CD4-positive, alpha-beta T cell (primary cell): ENCODE measurements around the gene MYOM3. TPM values are rescaled to one million over a fixed set of nuclear protein-coding genes. Genes with fewer than 3 reads are reported as not detected.

Experiments used
- ATAC-seq: fragments of 200-7000 bp; cut with Tn5 transposase; one replicate; pipeline ENCODE4 v1.10.0; 2022; ENCODE audit warnings: mild to moderate bottlenecking; ENCODE audit not compliant: poor library complexity
- CTCF ChIA-PET: fragments of 350-600 bp; sonication (Branson Sonifier 250); formaldehyde crosslinking; loops from one replicate; lab custom pipeline; 2021; ENCODE audit warnings: antibody characterized with exemption, inconsistent platforms; lab: Charles Lee
- POLR2A ChIA-PET: fragments of 350-600 bp; sonication (Branson Sonifier 250); formaldehyde crosslinking; loops from one replicate; lab custom pipeline; 2021; ENCODE audit warnings: antibody characterized with exemption, inconsistent platforms; lab: Charles Lee
- DNase-seq, 14 experiments: peaks; one replicate each; pipeline ENCODE4 v3.0.0-alpha.2; 2013 to 2020; ENCODE audit warnings: mixed read lengths in 2 of 14
- H3K27ac ChIP-seq, 2 donors: one replicate each; pipeline versions ENCODE4 v1.5.1 to v1.7.0; 2013; ENCODE audit warnings: low read length in 2 of 2, low read depth in 1 of 2, mild to moderate bottlenecking in 1 of 2
- H3K27me3 ChIP-seq, 2 experiments: 1 replicate in 1 of 2; 2 replicates in 1 of 2; pipeline versions ENCODE4 v1.6.1 to v1.7.0; 2013; ENCODE audit warnings: low read length in 2 of 2, control low read depth in 1 of 2, mild to moderate bottlenecking in 1 of 2, moderate library complexity in 1 of 2; ENCODE audit not compliant: insufficient read depth in 2 of 2, control insufficient read depth in 1 of 2
- H3K36me3 ChIP-seq: one replicate; pipeline ENCODE4 v1.6.1; 2013; ENCODE audit warnings: low read length, control low read depth; ENCODE audit not compliant: insufficient read depth
- H3K4me1 ChIP-seq: one replicate; pipeline ENCODE4 v1.6.1; 2013; ENCODE audit warnings: low read length, control low read depth; ENCODE audit not compliant: insufficient read depth
- H3K4me3 ChIP-seq: one replicate; pipeline ENCODE4 v1.5.1; 2013; ENCODE audit warnings: mild to moderate bottlenecking, low read length, moderate library complexity
- H3K9me3 ChIP-seq, 2 experiments: 1 replicate in 1 of 2; 2 replicates in 1 of 2; pipeline versions ENCODE4 v1.6.1 to v1.7.0; 2013; ENCODE audit warnings: low read length in 2 of 2, mild to moderate bottlenecking in 2 of 2, control low read depth in 1 of 2, moderate library complexity in 1 of 2; ENCODE audit not compliant: control insufficient read depth in 1 of 2, insufficient read depth in 1 of 2
- H3K27ac Mint-ChIP-seq: one replicate; pipeline ENCODE4 v1.8.0; 2020; ENCODE audit warnings: mixed read lengths
- H3K27me3 Mint-ChIP-seq: one replicate; pipeline ENCODE4 v1.8.0; 2021; ENCODE audit warnings: mixed read lengths
- H3K36me3 Mint-ChIP-seq: one replicate; pipeline ENCODE4 v1.8.0; 2021; ENCODE audit warnings: low read depth, mixed read lengths
- H3K4me1 Mint-ChIP-seq: one replicate; pipeline ENCODE4 v1.8.0; 2021; ENCODE audit warnings: low read depth, mixed read lengths
- H3K4me3 Mint-ChIP-seq: one replicate; pipeline ENCODE4 v1.8.0; 2020; ENCODE audit warnings: mild to moderate bottlenecking, mixed read lengths
- H3K9me3 Mint-ChIP-seq: one replicate; pipeline ENCODE4 v1.8.0; 2020; ENCODE audit warnings: mixed read lengths
- CTCF ChIP-seq: fragments of 200-600 bp; IDR thresholded peaks from one replicate; pipeline ENCODE4 v1.8.0; 2022; ENCODE audit warnings: antibody characterized with exemption, mild to moderate bottlenecking
- intact Hi-C, 2 experiments: fragments of 100-400 bp; cut with DNase I in 1 of 2; cut with micrococcal nuclease in 1 of 2; formaldehyde crosslinking; loops; one replicate each; pipeline versions ENCODE4 v1.15.1 to v1.9.0; 2023 to 2025; cut with DNase I, micrococcal nuclease
- total RNA-seq, 174 experiments: library from RNA in 2 of 174; stranded (reverse) in 2 of 174; gene quantifications; one replicate each; pipeline ENCODE4 v1.2.3 and lab custom pipeline; 2021 to 2026

MYOM3 gene
- total RNA-seq, 2 experiments from 2014 or later, result not detected

GRCh38 chr1:24119859-24120756 is 8.2 kb upstream of the MYOM3 start:
- H3K4me1 ChIP-seq, result no peaks in the 10 kb centered on the region
- DNase-seq, result no peak
- peaks cover 5 to 15% of the 10 kb centered on the region in 2 experiments for H3K27me3 ChIP-seq
- intact Hi-C loops, result no loop called here
- H3K36me3 ChIP-seq, result no peaks in the 10 kb centered on the region
- Mint-ChIP-seq H3K4me3 (no peak overlapping the region), H3K9me3 (no peaks in the 10 kb centered on the region), H3K4me1 (no peaks in the 10 kb centered on the region), H3K27me3 (peaks cover 29% of the 10 kb centered on the region), H3K36me3 (no peaks in the 10 kb centered on the region), H3K27ac (no peak overlapping the region)
- no peak for TF ChIP-seq CTCF
- H3K9me3 ChIP-seq, result no peaks in the 10 kb centered on the region
- H3K4me3 ChIP-seq, result no peak overlapping the region
- ATAC-seq, result no peak
- ChIA-PET CTCF (no interaction called here), POLR2A (interaction anchor here (0.6 kb wide), 1 partner anchor 248 kb away, joined by 3 read pairs; no protein-coding TSS in a partner anchor)
- H3K27ac ChIP-seq, result no peak overlapping the region

GRCh38 chr1:24119489-24119858 is 7.5 kb upstream of the MYOM3 start:
- Mint-ChIP-seq H3K4me1 (no peaks in the 10 kb centered on the region), H3K9me3 (no peaks in the 10 kb centered on the region), H3K36me3 (no peaks in the 10 kb centered on the region), H3K27me3 (peaks cover 29% of the 10 kb centered on the region), H3K4me3 (no peak overlapping the region), H3K27ac (no peak overlapping the region)
- no peak overlapping the region for H3K27ac ChIP-seq
- H3K4me3 ChIP-seq, result no peak overlapping the region
- DNase-seq (no peak), ATAC-seq (no peak)
- ChIA-PET POLR2A (no interaction called here), CTCF (no interaction called here)
- TF ChIP-seq CTCF, result no peak
- intact Hi-C loops, result no loop called here
- H3K27me3 ChIP-seq, result peaks cover 5 to 15% of the 10 kb centered on the region in 2 experiments
- H3K9me3 ChIP-seq, result no peaks in the 10 kb centered on the region
- no peaks in the 10 kb centered on the region for H3K36me3 ChIP-seq
- no peaks in the 10 kb centered on the region for H3K4me1 ChIP-seq

GRCh38 chr1:24118410-24119242 is 6.7 kb upstream of the MYOM3 start:
- no peaks in the 10 kb centered on the region for H3K36me3 ChIP-seq
- intact Hi-C loops, result no loop called here
- H3K27me3 ChIP-seq, result peaks cover 5 to 15% of the 10 kb centered on the region in 2 experiments
- DNase-seq, result no peak
- Mint-ChIP-seq H3K36me3 (no peaks in the 10 kb centered on the region), H3K4me1 (no peaks in the 10 kb centered on the region), H3K27ac (no peak overlapping the region), H3K27me3 (peaks cover 34% of the 10 kb centered on the region), H3K9me3 (no peaks in the 10 kb centered on the region), H3K4me3 (no peak overlapping the region)
- no peak overlapping the region for H3K4me3 ChIP-seq
- no peaks in the 10 kb centered on the region for H3K9me3 ChIP-seq
- no peak overlapping the region for H3K27ac ChIP-seq
- H3K4me1 ChIP-seq, result no peaks in the 10 kb centered on the region
- ATAC-seq, result no peak
- TF ChIP-seq CTCF, result no peak
- CTCF ChIA-PET, result no interaction called here
- POLR2A ChIA-PET, result no interaction called here
